Measurements from ENCODE around the gene U2AF2. TPM values are rescaled to one million over a fixed set of nuclear protein-coding genes. Genes with fewer than 3 reads are reported as not detected.

U2AF2 gene
- total and polyA plus RNA-seq, 9 of the 15 experiments (the other 6 are each of a cell fraction or from before 2014, with no cell fraction given), result 3.0 to 331 (median 157) TPM

DNA sequence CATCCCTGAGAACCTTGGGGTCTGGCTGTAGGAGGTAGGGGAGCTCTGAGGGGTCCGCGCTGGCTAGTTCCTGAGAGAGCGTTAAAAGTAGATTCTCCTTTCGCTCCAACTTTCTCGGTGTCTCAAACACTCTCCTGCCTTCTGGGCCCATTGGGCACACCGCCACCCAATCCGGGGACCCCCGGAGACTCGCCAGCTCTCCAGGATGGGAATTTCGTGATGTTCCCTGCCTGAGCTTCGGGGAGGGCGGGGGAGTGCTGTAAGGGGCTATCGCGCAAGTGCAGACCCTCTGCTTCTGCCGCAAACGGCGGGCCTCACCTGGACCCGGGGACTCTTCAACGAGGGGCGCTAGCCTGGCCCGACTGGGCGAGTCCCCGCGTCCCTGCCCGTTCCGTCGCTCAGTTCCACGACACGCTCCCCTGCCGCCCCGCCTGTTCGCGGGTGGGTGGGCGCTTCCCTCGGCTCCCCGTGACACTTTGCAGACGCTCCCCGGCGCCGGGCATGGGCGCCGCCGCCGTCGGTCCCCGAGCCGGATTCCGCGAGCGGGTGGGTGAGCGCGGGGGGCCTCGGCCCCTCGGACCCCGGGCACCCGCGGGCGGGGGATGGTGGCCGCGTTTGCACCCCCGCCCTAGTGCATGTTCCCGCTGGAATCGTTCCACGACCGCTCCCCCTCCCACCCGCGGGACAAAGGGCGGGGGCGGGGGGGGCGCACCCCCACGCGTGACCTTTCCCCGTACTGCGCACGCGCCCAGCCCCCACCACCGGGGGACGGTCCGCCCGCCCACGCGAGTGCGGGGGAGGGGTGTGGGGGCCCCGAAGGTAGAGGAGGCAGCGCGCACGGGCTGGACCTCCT is 6.9 kb upstream of the U2AF2 start, which contains the start of gene CCDC106 (continued):
- no peak for TF ChIP-seq GATA2 (CRISPR knock-in tag; IDR thresholded peaks at IDR 0.05)
- no peak for TF ChIP-seq ZBTB8A (IDR thresholded peaks at IDR 0.05; ENCODE audit: partially characterized antibody)
- TF ChIP-seq, protein P1, sequence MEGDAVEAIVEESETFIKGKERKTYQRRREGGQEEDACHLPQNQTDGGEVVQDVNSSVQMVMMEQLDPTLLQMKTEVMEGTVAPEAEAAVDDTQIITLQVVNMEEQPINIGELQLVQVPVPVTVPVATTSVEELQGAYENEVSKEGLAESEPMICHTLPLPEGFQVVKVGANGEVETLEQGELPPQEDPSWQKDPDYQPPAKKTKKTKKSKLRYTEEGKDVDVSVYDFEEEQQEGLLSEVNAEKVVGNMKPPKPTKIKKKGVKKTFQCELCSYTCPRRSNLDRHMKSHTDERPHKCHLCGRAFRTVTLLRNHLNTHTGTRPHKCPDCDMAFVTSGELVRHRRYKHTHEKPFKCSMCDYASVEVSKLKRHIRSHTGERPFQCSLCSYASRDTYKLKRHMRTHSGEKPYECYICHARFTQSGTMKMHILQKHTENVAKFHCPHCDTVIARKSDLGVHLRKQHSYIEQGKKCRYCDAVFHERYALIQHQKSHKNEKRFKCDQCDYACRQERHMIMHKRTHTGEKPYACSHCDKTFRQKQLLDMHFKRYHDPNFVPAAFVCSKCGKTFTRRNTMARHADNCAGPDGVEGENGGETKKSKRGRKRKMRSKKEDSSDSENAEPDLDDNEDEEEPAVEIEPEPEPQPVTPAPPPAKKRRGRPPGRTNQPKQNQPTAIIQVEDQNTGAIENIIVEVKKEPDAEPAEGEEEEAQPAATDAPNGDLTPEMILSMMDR (IDR thresholded peaks at IDR 0.05 in 2 of 3, conservative IDR thresholded peaks at IDR 0.05 in 1 of 3; ENCODE audit: insufficient read depth in 2 of 3, low read depth in 1 of 3, low read length in 3 of 3), result no peak
- TF ChIP-seq SMARCE1 (IDR thresholded peaks at IDR 0.05), result no peak
- no peak for TF ChIP-seq SNRNP70 (optimal IDR thresholded peaks at IDR 0.05; ENCODE audit: low read depth, low read length)
- no peak for TF ChIP-seq ZNF764 (CRISPR knock-in tag; IDR thresholded peaks at IDR 0.05; ENCODE audit: low read depth)
- TF ChIP-seq, protein P2, sequence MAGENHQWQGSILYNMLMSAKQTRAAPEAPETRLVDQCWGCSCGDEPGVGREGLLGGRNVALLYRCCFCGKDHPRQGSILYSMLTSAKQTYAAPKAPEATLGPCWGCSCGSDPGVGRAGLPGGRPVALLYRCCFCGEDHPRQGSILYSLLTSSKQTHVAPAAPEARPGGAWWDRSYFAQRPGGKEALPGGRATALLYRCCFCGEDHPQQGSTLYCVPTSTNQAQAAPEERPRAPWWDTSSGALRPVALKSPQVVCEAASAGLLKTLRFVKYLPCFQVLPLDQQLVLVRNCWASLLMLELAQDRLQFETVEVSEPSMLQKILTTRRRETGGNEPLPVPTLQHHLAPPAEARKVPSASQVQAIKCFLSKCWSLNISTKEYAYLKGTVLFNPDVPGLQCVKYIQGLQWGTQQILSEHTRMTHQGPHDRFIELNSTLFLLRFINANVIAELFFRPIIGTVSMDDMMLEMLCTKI (IDR thresholded peaks at IDR 0.05; ENCODE audit: partially characterized antibody), result no peak
- peak; percentile 70 for TF ChIP-seq NFIC (IDR thresholded peaks at IDR 0.05)
- TF ChIP-seq DPF2 (IDR thresholded peaks at IDR 0.05), result no peak
- TF ChIP-seq DMBX1 (CRISPR knock-in tag; IDR thresholded peaks at IDR 0.05; ENCODE audit: borderline replicate concordance), result no peak
- no peak for TF ChIP-seq RBM15 (IDR thresholded peaks at IDR 0.05; ENCODE audit: insufficient read depth, low read length)
- TF ChIP-seq, protein P3, sequence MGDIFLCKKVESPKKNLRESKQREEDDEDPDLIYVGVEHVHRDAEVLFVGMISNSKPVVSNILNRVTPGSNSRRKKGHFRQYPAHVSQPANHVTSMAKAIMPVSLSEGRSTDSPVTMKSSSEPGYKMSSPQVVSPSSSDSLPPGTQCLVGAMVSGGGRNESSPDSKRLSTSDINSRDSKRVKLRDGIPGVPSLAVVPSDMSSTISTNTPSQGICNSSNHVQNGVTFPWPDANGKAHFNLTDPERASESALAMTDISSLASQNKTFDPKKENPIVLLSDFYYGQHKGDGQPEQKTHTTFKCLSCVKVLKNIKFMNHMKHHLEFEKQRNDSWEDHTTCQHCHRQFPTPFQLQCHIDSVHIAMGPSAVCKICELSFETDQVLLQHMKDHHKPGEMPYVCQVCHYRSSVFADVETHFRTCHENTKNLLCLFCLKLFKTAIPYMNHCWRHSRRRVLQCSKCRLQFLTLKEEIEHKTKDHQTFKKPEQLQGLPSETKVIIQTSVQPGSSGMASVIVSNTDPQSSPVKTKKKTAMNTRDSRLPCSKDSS (IDR thresholded peaks at IDR 0.05; ENCODE audit: low read depth, partially characterized antibody), result no peak
- peak; percentile 31; the same call in 1 of the 2 replicates for TF ChIP-seq RUNX1 (IDR thresholded peaks at IDR 0.05; ENCODE audit: low read depth)
- TF ChIP-seq, protein P4, sequence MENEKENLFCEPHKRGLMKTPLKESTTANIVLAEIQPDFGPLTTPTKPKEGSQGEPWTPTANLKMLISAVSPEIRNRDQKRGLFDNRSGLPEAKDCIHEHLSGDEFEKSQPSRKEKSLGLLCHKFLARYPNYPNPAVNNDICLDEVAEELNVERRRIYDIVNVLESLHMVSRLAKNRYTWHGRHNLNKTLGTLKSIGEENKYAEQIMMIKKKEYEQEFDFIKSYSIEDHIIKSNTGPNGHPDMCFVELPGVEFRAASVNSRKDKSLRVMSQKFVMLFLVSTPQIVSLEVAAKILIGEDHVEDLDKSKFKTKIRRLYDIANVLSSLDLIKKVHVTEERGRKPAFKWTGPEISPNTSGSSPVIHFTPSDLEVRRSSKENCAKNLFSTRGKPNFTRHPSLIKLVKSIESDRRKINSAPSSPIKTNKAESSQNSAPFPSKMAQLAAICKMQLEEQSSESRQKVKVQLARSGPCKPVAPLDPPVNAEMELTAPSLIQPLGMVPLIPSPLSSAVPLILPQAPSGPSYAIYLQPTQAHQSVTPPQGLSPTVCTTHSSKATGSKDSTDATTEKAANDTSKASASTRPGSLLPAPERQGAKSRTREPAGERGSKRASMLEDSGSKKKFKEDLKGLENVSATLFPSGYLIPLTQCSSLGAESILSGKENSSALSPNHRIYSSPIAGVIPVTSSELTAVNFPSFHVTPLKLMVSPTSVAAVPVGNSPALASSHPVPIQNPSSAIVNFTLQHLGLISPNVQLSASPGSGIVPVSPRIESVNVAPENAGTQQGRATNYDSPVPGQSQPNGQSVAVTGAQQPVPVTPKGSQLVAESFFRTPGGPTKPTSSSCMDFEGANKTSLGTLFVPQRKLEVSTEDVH (IDR thresholded peaks at IDR 0.05; ENCODE audit: low read depth, partially characterized antibody), result no peak
- TF ChIP-seq, protein P5, sequence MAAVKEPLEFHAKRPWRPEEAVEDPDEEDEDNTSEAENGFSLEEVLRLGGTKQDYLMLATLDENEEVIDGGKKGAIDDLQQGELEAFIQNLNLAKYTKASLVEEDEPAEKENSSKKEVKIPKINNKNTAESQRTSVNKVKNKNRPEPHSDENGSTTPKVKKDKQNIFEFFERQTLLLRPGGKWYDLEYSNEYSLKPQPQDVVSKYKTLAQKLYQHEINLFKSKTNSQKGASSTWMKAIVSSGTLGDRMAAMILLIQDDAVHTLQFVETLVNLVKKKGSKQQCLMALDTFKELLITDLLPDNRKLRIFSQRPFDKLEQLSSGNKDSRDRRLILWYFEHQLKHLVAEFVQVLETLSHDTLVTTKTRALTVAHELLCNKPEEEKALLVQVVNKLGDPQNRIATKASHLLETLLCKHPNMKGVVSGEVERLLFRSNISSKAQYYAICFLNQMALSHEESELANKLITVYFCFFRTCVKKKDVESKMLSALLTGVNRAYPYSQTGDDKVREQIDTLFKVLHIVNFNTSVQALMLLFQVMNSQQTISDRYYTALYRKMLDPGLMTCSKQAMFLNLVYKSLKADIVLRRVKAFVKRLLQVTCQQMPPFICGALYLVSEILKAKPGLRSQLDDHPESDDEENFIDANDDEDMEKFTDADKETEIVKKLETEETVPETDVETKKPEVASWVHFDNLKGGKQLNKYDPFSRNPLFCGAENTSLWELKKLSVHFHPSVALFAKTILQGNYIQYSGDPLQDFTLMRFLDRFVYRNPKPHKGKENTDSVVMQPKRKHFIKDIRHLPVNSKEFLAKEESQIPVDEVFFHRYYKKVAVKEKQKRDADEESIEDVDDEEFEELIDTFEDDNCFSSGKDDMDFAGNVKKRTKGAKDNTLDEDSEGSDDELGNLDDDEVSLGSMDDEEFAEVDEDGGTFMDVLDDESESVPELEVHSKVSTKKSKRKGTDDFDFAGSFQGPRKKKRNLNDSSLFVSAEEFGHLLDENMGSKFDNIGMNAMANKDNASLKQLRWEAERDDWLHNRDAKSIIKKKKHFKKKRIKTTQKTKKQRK (IDR thresholded peaks at IDR 0.05; ENCODE audit: borderline replicate concordance, low read depth, low read length), result no peak
- TF ChIP-seq KLF16 (IDR thresholded peaks at IDR 0.05), result no peak

Data from K562 (cell line).